Ascending aorta (tissue), 2 donors: ENCODE measurements around the gene AMIGO2. TPM values are rescaled to one million over a fixed set of nuclear protein-coding genes. Genes with fewer than 3 reads are reported as not detected.

ENCODE experiments used
- DNase-seq, 2 donors: peaks; one replicate each; pipeline ENCODE4 v3.0.0-alpha.2; 2019; ENCODE audit warnings: low spot score in 2 of 2
- H3K27ac ChIP-seq, 2 donors: fragments of 200-600 bp; sonication (generic); one replicate each; pipeline ENCODE4 v1.5.1; 2016 to 2017; ENCODE audit warnings: mild to moderate bottlenecking in 1 of 2
- H3K27me3 ChIP-seq: fragments of 200-600 bp; sonication (generic); one replicate; pipeline ENCODE4 v1.5.1; 2017
- H3K36me3 ChIP-seq, 2 donors: fragments of 200-600 bp; sonication (generic); one replicate each; pipeline ENCODE4 v1.5.1; 2016
- H3K4me1 ChIP-seq, 2 donors: fragments of 200-600 bp; sonication (generic); one replicate each; pipeline ENCODE4 v1.5.1; 2016 to 2017; ENCODE audit warnings: mild to moderate bottlenecking in 1 of 2
- H3K4me3 ChIP-seq, 2 donors: fragments of 200-600 bp; sonication (generic); one replicate each; pipeline ENCODE4 v1.5.1; 2016 to 2017; ENCODE audit warnings: mild to moderate bottlenecking in 1 of 2
- H3K9me3 ChIP-seq, 2 donors: fragments of 200-600 bp; sonication (generic); one replicate each; pipeline ENCODE4 v1.5.1; 2016
- CTCF ChIP-seq, 3 experiments: fragments of 200-600 bp in 2 of 3; fragments of 450-650 bp in 1 of 3; sonication (generic) in 2 of 3; IDR thresholded peaks; one replicate each; pipeline ENCODE4 v1.5.1; 2016 to 2019; ENCODE audit warnings: antibody characterized with exemption in 3 of 3, mild to moderate bottlenecking in 1 of 3, moderate library complexity in 1 of 3
- intact Hi-C: fragments of 100-400 bp; cut with DNase I; formaldehyde crosslinking; loops from one replicate; pipeline ENCODE4 v1.15.1; 2023
- total RNA-seq: library from RNA; depleted of rRNA; stranded (reverse); fragments of >200 nt; gene quantifications from one replicate; pipeline ENCODE4 v1.1.0, GENCODE V29; 2016

AMIGO2 gene
- total RNA-seq, 1 donor from 2014 or later = 22.7 TPM

GRCh38 chr12:47077206-47078085, 2.3 kb downstream of the AMIGO2 start:
- no peak for TF ChIP-seq CTCF (IDR thresholded peaks at IDR 0.05)
- Histone ChIP-seq H3K27me3 (no peaks in the 10 kb centered on the region), H3K4me1 (peaks cover 0 to 7% of the 10 kb centered on the region in 2 donors), H3K4me3 (peak overlapping the region; percentile 78 to 81), H3K27ac (peak overlapping the region; percentile 96 to 99), H3K36me3 (no peaks in the 10 kb centered on the region), H3K9me3 (no peaks in the 10 kb centered on the region)
- no peak for DNase-seq
- intact Hi-C loops = loop anchor here (2.0 to 5.0 kb wide), 2 partner anchors 39 to 80 kb away; no protein-coding TSS in a partner anchor

GRCh38 chr12:47075192-47076084, 4.3 kb downstream of the AMIGO2 start:
- H3K36me3 ChIP-seq = no peaks in the 10 kb centered on the region
- DNase-seq = no peak
- H3K9me3 ChIP-seq = no peaks in the 10 kb centered on the region
- no peak overlapping the region for H3K27ac ChIP-seq
- TF ChIP-seq CTCF (IDR thresholded peaks at IDR 0.05) = no peak
- intact Hi-C loops = loop anchor here (5.0 kb wide), 1 partner anchor 82 kb away; no protein-coding TSS in a partner anchor
- H3K27me3 ChIP-seq = no peaks in the 10 kb centered on the region
- H3K4me3 ChIP-seq = no peak overlapping the region
- peaks cover 0 to 5% of the 10 kb centered on the region in 2 donors for H3K4me1 ChIP-seq

GRCh38 chr12:47074757-47075156, 5.0 kb downstream of the AMIGO2 start:
- intact Hi-C loops = loop anchor here (5.0 kb wide), 1 partner anchor 83 kb away; no protein-coding TSS in a partner anchor
- Histone ChIP-seq H3K27ac (no peak overlapping the region), H3K4me3 (no peak overlapping the region), H3K9me3 (no peaks in the 10 kb centered on the region), H3K36me3 (no peaks in the 10 kb centered on the region), H3K27me3 (no peaks in the 10 kb centered on the region), H3K4me1 (peaks cover 0 to 12% of the 10 kb centered on the region in 2 donors)
- no peak for DNase-seq
- TF ChIP-seq CTCF (IDR thresholded peaks at IDR 0.05) = no peak

- no peak overlapping the region for H3K4me3 ChIP-seq
- H3K4me1 ChIP-seq = peaks cover 0 to 12% of the 10 kb centered on the region in 2 donors
- intact Hi-C loops = no loop called here
- no peaks in the 10 kb centered on the region for H3K27me3 ChIP-seq
- no peak for DNase-seq
- no peaks in the 10 kb centered on the region for H3K9me3 ChIP-seq
- TF ChIP-seq CTCF (IDR thresholded peaks at IDR 0.05) = no peak
- H3K36me3 ChIP-seq = no peaks in the 10 kb centered on the region
- no peak overlapping the region for H3K27ac ChIP-seq
Observed at GRCh38 chr12:47073951-47074350, 5.8 kb downstream of the AMIGO2 start.

GRCh38 chr12:47071241-47071852, 8.4 kb downstream of the AMIGO2 start:
- H3K36me3 ChIP-seq = no peaks in the 10 kb centered on the region
- peak overlapping the region; percentile 0 to 24 for H3K27ac ChIP-seq
- DNase-seq = no peak
- no peaks in the 10 kb centered on the region for H3K27me3 ChIP-seq
- peak in 2 of 3 experiments; percentile 10 to 40 for TF ChIP-seq CTCF (IDR thresholded peaks at IDR 0.05)
- no peaks in the 10 kb centered on the region for H3K9me3 ChIP-seq
- intact Hi-C loops = no loop called here
- H3K4me3 ChIP-seq = no peak overlapping the region
- peaks cover 6 to 19% of the 10 kb centered on the region in 2 donors for H3K4me1 ChIP-seq
